WTC11 (cell line): ENCODE measurements around the gene SUSD4.

Experiments used
- CREM ChIP-seq: sonication (generic); formaldehyde crosslinking; IDR thresholded peaks from 2 replicates; pipeline ENCODE4 v1.8.1; 2022; ENCODE audit warnings: mild to moderate bottlenecking, missing genetic modification reagents, moderate library complexity
- E2F5 ChIP-seq: sonication (generic); formaldehyde crosslinking; IDR thresholded peaks from 2 replicates; pipeline ENCODE4 v1.8.1; 2022; ENCODE audit warnings: mild to moderate bottlenecking, moderate library complexity, missing genetic modification reagents
- FOXJ3 ChIP-seq: sonication (generic); formaldehyde crosslinking; IDR thresholded peaks from 2 replicates; pipeline ENCODE4 v1.9.0; 2021; ENCODE audit warnings: missing genetic modification reagents, mild to moderate bottlenecking, borderline replicate concordance
- FOXP1 ChIP-seq: sonication (generic); formaldehyde crosslinking; IDR thresholded peaks from 2 replicates; pipeline ENCODE4 v1.8.0; 2022; ENCODE audit warnings: missing genetic modification reagents, mild to moderate bottlenecking, moderate library complexity, borderline replicate concordance
- JAZF1 ChIP-seq: fragments of 250-450 bp; sonication (Bioruptor Pico); IDR thresholded peaks from 2 replicates; pipeline ENCODE4 v1.9.0; 2021; ENCODE audit warnings: moderate library complexity, mild to moderate bottlenecking, inconsistent platforms
- JUN ChIP-seq: sonication (generic); formaldehyde crosslinking; IDR thresholded peaks from 2 replicates; pipeline ENCODE4 v1.8.0; 2023; ENCODE audit warnings: mild to moderate bottlenecking, missing genetic modification reagents
- MAX ChIP-seq: sonication (generic); formaldehyde crosslinking; IDR thresholded peaks from 2 replicates; pipeline ENCODE4 v1.8.0; 2022; ENCODE audit warnings: mild to moderate bottlenecking, missing genetic modification reagents
- SP1 ChIP-seq: sonication (generic); formaldehyde crosslinking; conservative IDR thresholded peaks from 2 replicates; pipeline ENCODE4 v1.8.1; 2022; ENCODE audit warnings: missing genetic modification reagents
- ZNF263 ChIP-seq: sonication (generic); formaldehyde crosslinking; IDR thresholded peaks from 2 replicates; pipeline ENCODE4 v1.8.1; 2022; ENCODE audit warnings: low read depth, mild to moderate bottlenecking, moderate library complexity, missing genetic modification reagents
- TF ChIP-seq, protein P1 (sequence below): fragments of 200-600 bp; IDR thresholded peaks from 2 replicates; pipeline ENCODE4 v1.8.0; 2022; ENCODE audit warnings: antibody characterized with exemption
- TF ChIP-seq, protein P2 (sequence below): fragments of 250-450 bp; sonication (Bioruptor Pico); conservative IDR thresholded peaks from 2 replicates; pipeline ENCODE4 v1.9.0; 2021; ENCODE audit warnings: mild to moderate bottlenecking
- TF ChIP-seq, protein P3 (sequence below): sonication (generic); formaldehyde crosslinking; IDR thresholded peaks from 2 replicates; pipeline ENCODE4 v1.8.1; 2023; ENCODE audit warnings: mild to moderate bottlenecking, missing genetic modification reagents, moderate library complexity
- TF ChIP-seq, protein P4 (sequence below): sonication (generic); formaldehyde crosslinking; conservative IDR thresholded peaks from 2 replicates; pipeline ENCODE4 v1.8.1; 2023; ENCODE audit warnings: mild to moderate bottlenecking, low read depth, missing genetic modification reagents, moderate library complexity
- TF ChIP-seq, protein P5 (sequence below): sonication (generic); formaldehyde crosslinking; IDR thresholded peaks from 2 replicates; pipeline ENCODE4 v1.8.1; 2023; ENCODE audit warnings: mild to moderate bottlenecking, missing genetic modification reagents

- TF ChIP-seq, protein P1, sequence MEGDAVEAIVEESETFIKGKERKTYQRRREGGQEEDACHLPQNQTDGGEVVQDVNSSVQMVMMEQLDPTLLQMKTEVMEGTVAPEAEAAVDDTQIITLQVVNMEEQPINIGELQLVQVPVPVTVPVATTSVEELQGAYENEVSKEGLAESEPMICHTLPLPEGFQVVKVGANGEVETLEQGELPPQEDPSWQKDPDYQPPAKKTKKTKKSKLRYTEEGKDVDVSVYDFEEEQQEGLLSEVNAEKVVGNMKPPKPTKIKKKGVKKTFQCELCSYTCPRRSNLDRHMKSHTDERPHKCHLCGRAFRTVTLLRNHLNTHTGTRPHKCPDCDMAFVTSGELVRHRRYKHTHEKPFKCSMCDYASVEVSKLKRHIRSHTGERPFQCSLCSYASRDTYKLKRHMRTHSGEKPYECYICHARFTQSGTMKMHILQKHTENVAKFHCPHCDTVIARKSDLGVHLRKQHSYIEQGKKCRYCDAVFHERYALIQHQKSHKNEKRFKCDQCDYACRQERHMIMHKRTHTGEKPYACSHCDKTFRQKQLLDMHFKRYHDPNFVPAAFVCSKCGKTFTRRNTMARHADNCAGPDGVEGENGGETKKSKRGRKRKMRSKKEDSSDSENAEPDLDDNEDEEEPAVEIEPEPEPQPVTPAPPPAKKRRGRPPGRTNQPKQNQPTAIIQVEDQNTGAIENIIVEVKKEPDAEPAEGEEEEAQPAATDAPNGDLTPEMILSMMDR, result no peak
- no peak for TF ChIP-seq CREM
- TF ChIP-seq, protein P2, sequence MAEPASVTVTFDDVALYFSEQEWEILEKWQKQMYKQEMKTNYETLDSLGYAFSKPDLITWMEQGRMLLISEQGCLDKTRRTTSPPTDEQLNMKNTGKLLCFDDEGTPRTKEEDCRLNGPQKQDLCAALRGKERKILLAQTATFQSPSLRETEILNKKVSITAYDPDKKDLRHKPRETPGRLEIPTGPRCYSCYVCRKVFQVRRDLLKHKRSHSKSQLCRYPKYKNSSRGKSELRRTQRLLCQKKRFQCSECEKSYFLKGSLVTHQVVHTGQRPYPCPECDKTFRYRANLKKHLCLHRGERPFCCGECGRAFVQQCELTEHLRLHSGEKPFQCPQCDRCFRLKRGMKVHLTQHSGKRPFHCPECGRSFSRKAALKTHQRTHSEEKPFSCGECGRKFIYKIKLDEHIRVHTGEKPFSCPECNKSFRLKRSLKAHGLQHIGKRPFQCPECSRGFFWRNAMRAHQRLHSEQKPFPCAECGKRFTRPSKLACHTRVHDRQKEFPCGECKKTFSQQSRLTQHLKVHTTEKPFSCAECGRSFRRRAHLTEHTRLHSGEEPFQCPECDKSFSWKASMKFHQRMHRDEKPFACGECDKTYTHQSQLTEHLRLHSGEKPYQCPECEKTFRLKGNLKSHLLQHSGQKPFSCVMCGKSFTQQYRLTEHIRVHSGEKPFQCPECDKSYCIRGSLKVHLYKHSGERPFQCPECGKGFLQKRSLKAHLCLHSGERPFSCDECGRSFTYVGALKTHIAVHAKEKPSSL (CRISPR knock-in tag), result no peak
- TF ChIP-seq, protein P3, sequence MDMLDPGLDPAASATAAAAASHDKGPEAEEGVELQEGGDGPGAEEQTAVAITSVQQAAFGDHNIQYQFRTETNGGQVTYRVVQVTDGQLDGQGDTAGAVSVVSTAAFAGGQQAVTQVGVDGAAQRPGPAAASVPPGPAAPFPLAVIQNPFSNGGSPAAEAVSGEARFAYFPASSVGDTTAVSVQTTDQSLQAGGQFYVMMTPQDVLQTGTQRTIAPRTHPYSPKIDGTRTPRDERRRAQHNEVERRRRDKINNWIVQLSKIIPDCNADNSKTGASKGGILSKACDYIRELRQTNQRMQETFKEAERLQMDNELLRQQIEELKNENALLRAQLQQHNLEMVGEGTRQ, result no peak
- no peak for TF ChIP-seq FOXJ3 (CRISPR knock-in tag)
- TF ChIP-seq E2F5 (CRISPR knock-in tag), result no peak
- no peak for TF ChIP-seq ZNF263
- TF ChIP-seq JAZF1 (CRISPR knock-in tag), result no peak
- TF ChIP-seq, protein P4, sequence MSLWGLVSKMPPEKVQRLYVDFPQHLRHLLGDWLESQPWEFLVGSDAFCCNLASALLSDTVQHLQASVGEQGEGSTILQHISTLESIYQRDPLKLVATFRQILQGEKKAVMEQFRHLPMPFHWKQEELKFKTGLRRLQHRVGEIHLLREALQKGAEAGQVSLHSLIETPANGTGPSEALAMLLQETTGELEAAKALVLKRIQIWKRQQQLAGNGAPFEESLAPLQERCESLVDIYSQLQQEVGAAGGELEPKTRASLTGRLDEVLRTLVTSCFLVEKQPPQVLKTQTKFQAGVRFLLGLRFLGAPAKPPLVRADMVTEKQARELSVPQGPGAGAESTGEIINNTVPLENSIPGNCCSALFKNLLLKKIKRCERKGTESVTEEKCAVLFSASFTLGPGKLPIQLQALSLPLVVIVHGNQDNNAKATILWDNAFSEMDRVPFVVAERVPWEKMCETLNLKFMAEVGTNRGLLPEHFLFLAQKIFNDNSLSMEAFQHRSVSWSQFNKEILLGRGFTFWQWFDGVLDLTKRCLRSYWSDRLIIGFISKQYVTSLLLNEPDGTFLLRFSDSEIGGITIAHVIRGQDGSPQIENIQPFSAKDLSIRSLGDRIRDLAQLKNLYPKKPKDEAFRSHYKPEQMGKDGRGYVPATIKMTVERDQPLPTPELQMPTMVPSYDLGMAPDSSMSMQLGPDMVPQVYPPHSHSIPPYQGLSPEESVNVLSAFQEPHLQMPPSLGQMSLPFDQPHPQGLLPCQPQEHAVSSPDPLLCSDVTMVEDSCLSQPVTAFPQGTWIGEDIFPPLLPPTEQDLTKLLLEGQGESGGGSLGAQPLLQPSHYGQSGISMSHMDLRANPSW (CRISPR knock-in tag), result no peak
- TF ChIP-seq FOXP1 (CRISPR knock-in tag), result no peak
- no peak for TF ChIP-seq MAX (CRISPR knock-in tag)
- no peak for TF ChIP-seq SP1 (CRISPR knock-in tag)
- TF ChIP-seq JUN (CRISPR knock-in tag), result no peak
- TF ChIP-seq, protein P5, sequence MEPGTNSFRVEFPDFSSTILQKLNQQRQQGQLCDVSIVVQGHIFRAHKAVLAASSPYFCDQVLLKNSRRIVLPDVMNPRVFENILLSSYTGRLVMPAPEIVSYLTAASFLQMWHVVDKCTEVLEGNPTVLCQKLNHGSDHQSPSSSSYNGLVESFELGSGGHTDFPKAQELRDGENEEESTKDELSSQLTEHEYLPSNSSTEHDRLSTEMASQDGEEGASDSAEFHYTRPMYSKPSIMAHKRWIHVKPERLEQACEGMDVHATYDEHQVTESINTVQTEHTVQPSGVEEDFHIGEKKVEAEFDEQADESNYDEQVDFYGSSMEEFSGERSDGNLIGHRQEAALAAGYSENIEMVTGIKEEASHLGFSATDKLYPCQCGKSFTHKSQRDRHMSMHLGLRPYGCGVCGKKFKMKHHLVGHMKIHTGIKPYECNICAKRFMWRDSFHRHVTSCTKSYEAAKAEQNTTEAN (CRISPR knock-in tag), result no peak
Observed at GRCh38 chr1:223301371-223301770, 62.6 kb downstream of the SUSD4 start.
